ENCODE data around the gene SECISBP2. TPM values are rescaled to one million over a fixed set of nuclear protein-coding genes. Genes with fewer than 3 reads are reported as not detected.

The SECISBP2 gene
- total and polyA plus RNA-seq, 2 experiments from 2014 or later = 77.7 to 86.8 TPM

DNA sequence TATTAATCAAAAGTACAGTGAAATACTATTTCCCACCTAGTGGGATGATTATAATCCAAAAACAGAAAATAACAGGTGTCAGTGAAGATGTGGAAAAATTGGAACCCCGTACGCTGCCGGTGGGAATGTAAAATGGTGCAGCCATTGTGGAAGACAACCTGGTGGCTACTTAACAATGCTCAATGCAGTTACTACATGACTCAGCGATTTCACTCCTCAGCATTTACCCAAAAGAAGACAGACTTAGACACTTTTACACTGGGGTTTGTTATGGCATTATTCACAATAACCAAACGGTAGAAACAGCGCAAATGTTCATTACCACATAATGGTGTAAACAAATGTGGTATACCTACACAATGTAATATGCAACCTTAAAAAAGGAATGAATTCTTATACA lies 23.9 kb downstream of the SECISBP2 start (continued):
- TF ChIP-seq, protein P1, sequence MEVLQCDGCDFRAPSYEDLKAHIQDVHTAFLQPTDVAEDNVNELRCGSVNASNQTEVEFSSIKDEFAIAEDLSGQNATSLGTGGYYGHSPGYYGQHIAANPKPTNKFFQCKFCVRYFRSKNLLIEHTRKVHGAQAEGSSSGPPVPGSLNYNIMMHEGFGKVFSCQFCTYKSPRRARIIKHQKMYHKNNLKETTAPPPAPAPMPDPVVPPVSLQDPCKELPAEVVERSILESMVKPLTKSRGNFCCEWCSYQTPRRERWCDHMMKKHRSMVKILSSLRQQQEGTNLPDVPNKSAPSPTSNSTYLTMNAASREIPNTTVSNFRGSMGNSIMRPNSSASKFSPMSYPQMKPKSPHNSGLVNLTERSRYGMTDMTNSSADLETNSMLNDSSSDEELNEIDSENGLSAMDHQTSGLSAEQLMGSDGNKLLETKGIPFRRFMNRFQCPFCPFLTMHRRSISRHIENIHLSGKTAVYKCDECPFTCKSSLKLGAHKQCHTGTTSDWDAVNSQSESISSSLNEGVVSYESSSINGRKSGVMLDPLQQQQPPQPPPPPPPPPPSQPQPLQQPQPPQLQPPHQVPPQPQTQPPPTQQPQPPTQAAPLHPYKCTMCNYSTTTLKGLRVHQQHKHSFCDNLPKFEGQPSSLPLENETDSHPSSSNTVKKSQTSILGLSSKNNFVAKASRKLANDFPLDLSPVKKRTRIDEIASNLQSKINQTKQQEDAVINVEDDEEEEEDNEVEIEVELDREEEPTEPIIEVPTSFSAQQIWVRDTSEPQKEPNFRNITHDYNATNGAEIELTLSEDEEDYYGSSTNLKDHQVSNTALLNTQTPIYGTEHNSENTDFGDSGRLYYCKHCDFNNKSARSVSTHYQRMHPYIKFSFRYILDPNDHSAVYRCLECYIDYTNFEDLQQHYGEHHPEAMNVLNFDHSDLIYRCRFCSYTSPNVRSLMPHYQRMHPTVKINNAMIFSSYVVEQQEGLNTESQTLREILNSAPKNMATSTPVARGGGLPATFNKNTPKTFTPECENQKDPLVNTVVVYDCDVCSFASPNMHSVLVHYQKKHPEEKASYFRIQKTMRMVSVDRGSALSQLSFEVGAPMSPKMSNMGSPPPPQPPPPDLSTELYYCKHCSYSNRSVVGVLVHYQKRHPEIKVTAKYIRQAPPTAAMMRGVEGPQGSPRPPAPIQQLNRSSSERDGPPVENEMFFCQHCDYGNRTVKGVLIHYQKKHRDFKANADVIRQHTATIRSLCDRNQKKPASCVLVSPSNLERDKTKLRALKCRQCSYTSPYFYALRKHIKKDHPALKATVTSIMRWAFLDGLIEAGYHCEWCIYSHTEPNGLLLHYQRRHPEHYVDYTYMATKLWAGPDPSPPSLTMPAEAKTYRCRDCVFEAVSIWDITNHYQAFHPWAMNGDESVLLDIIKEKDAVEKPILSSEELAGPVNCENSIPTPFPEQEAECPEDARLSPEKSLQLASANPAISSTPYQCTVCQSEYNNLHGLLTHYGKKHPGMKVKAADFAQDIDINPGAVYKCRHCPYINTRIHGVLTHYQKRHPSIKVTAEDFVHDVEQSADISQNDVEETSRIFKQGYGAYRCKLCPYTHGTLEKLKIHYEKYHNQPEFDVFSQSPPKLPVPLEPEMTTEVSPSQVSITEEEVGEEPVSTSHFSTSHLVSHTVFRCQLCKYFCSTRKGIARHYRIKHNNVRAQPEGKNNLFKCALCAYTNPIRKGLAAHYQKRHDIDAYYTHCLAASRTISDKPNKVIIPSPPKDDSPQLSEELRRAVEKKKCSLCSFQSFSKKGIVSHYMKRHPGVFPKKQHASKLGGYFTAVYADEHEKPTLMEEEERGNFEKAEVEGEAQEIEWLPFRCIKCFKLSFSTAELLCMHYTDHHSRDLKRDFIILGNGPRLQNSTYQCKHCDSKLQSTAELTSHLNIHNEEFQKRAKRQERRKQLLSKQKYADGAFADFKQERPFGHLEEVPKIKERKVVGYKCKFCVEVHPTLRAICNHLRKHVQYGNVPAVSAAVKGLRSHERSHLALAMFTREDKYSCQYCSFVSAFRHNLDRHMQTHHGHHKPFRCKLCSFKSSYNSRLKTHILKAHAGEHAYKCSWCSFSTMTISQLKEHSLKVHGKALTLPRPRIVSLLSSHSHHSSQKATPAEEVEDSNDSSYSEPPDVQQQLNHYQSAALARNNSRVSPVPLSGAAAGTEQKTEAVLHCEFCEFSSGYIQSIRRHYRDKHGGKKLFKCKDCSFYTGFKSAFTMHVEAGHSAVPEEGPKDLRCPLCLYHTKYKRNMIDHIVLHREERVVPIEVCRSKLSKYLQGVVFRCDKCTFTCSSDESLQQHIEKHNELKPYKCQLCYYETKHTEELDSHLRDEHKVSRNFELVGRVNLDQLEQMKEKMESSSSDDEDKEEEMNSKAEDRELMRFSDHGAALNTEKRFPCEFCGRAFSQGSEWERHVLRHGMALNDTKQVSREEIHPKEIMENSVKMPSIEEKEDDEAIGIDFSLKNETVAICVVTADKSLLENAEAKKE (CRISPR knock-in tag; IDR thresholded peaks at IDR 0.05) = no peak
- TF ChIP-seq CTCF (conservative IDR thresholded peaks at IDR 0.05; ENCODE audit: low read depth in 2 of 2) (no peak), EZH2 (IDR thresholded peaks at IDR 0.05; ENCODE audit: low read depth, unreplicated experiment) (no peak), STAT1 (IDR thresholded peaks at IDR 0.05; ENCODE audit: unreplicated experiment) (no peak), ZNF114 (CRISPR knock-in tag; IDR thresholded peaks at IDR 0.05) (no peak), NANOG (IDR thresholded peaks at IDR 0.05; ENCODE audit: borderline replicate concordance) (no peak)
- TF ChIP-seq, protein P2, sequence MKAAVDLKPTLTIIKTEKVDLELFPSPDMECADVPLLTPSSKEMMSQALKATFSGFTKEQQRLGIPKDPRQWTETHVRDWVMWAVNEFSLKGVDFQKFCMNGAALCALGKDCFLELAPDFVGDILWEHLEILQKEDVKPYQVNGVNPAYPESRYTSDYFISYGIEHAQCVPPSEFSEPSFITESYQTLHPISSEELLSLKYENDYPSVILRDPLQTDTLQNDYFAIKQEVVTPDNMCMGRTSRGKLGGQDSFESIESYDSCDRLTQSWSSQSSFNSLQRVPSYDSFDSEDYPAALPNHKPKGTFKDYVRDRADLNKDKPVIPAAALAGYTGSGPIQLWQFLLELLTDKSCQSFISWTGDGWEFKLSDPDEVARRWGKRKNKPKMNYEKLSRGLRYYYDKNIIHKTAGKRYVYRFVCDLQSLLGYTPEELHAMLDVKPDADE (IDR thresholded peaks at IDR 0.05) = no peak

Data from GM23338 (cell line).